Measurements from ENCODE around the gene TRMT2A. TPM values are rescaled to one million over a fixed set of nuclear protein-coding genes. Genes with fewer than 3 reads are reported as not detected.

TRMT2A gene
- total RNA-seq, 2 experiments from 2014 or later: 79.3 to 84.2 TPM

DNA sequence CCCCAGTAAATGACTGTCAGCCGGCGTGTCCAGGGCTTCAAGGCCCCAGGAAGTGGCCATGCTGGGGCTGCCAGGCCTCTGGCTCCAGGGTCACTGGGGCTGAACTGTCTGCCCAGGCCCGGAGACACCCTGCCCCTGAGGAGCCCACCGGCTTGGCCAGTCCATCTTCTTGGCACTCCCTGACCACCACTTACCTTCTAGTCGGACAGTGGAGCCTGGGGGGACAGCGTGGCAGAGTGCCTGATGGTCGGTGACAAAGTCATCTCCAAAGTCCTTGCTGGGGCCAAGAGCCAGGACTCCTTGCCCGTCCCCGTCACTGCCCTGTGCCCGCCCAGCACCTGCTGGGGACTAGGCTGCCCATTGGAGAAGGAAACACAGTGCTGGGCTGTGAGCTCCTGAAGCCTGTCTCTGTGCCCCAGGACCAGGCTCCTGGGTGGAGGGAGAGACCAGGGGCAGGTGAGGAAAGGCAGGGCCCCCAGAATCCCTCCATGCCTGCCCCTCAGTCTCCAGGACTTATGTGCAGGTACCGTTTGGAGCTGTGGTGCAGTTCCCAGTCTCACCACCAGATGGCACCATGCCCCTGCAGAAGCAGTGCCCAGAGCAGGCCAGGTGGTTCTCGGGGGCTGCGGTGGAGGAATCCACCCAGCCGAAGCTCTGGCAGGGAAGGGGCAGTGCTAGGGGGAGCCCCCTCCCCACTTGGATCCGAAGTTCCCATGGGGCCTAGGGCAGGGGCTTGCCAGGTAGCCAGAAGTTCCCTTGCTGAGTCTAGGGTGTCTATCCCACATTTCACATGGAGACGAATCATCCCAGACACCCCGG lies 39.8 kb upstream of the TRMT2A start:
- peak; percentile 75 to 96 (median 86) for DNase-seq
- Histone ChIP-seq H3K36me3 (ENCODE audit: insufficient read depth, low read length) (no peaks in the 10 kb centered on the region), H3K9me3 (ENCODE audit: control insufficient read depth in 1 of 2, insufficient read depth in 1 of 2, low read length in 2 of 2) (peaks cover 0 to 11% of the 10 kb centered on the region in 2 experiments), H3K4me3 (ENCODE audit: low read length) (no peak overlapping the region), H3K27me3 (ENCODE audit: control insufficient read depth in 1 of 2, insufficient read depth in 2 of 2, low read length in 2 of 2) (peaks cover 4 to 6% of the 10 kb centered on the region in 2 experiments), H3K4me1 (ENCODE audit: insufficient read depth, low read length) (peaks cover 21% of the 10 kb centered on the region), H3K27ac (ENCODE audit: low read depth in 1 of 2, low read length in 2 of 2) (no peak overlapping the region)
- ChIA-PET CTCF (interaction anchor here (0.8 to 1.1 kb wide), 7 partner anchors 46 to 585 kb away, joined by 3 to 7 read pairs (median 4); no protein-coding TSS in a partner anchor), POLR2A (interaction anchor here (1.0 kb wide), 1 partner anchor 49 kb away, joined by 3 read pairs; no protein-coding TSS in a partner anchor)
- peaks cover 4% of the 10 kb centered on the region for H3K4me1 Mint-ChIP-seq (ENCODE audit: low read depth)
- ATAC-seq (ENCODE audit: poor library complexity): peak; percentile 95
- H3K27ac Mint-ChIP-seq: no peak overlapping the region
- TF ChIP-seq, protein P1, sequence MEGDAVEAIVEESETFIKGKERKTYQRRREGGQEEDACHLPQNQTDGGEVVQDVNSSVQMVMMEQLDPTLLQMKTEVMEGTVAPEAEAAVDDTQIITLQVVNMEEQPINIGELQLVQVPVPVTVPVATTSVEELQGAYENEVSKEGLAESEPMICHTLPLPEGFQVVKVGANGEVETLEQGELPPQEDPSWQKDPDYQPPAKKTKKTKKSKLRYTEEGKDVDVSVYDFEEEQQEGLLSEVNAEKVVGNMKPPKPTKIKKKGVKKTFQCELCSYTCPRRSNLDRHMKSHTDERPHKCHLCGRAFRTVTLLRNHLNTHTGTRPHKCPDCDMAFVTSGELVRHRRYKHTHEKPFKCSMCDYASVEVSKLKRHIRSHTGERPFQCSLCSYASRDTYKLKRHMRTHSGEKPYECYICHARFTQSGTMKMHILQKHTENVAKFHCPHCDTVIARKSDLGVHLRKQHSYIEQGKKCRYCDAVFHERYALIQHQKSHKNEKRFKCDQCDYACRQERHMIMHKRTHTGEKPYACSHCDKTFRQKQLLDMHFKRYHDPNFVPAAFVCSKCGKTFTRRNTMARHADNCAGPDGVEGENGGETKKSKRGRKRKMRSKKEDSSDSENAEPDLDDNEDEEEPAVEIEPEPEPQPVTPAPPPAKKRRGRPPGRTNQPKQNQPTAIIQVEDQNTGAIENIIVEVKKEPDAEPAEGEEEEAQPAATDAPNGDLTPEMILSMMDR (IDR thresholded peaks at IDR 0.05): peak; percentile 99
- no peaks in the 10 kb centered on the region for H3K9me3 Mint-ChIP-seq
- H3K36me3 Mint-ChIP-seq (ENCODE audit: low read depth): no peaks in the 10 kb centered on the region
- peaks cover 5% of the 10 kb centered on the region for H3K27me3 Mint-ChIP-seq
- no peak overlapping the region for H3K4me3 Mint-ChIP-seq
- intact Hi-C loops (cut with DNase I, micrococcal nuclease): loop anchor here (1.0 to 5.0 kb wide), 3 partner anchors 111 to 585 kb away; partner anchors contain the start of gene RTN4R (in 2 of the 2)

DNA sequence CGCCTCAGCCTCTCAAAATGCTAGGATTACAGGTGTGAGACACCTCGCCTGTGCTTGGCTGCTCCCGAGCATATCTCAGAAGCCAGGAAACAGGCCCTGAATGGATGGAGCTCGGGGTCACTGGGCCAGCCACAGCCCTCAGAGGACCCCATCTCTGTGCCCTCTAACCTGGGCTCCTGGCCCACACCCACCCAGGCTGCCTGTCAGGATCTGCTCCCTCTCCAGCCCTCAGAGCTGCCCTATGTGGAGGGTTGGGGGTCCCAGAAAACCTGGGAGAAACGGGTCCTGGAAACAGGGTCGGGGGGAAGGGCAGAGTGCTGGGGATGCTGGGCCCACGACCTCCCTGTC lies 39.0 kb upstream of the TRMT2A start:
- Mint-ChIP-seq H3K4me3 (no peak overlapping the region), H3K36me3 (ENCODE audit: low read depth) (no peaks in the 10 kb centered on the region), H3K27me3 (peaks cover 5% of the 10 kb centered on the region), H3K27ac (no peak overlapping the region), H3K9me3 (no peaks in the 10 kb centered on the region), H3K4me1 (ENCODE audit: low read depth) (peaks cover 4% of the 10 kb centered on the region)
- intact Hi-C loops (cut with DNase I, micrococcal nuclease): loop anchor here in 1 of 2 experiments (5.0 kb wide), 1 partner anchor 586 kb away; no protein-coding TSS in a partner anchor
- Histone ChIP-seq H3K27me3 (ENCODE audit: control insufficient read depth in 1 of 2, insufficient read depth in 2 of 2, low read length in 2 of 2) (peaks cover 4 to 6% of the 10 kb centered on the region in 2 experiments), H3K36me3 (ENCODE audit: insufficient read depth, low read length) (no peaks in the 10 kb centered on the region), H3K27ac (ENCODE audit: low read depth in 1 of 2, low read length in 2 of 2) (no peak overlapping the region), H3K4me1 (ENCODE audit: insufficient read depth, low read length) (peaks cover 21% of the 10 kb centered on the region), H3K9me3 (ENCODE audit: control insufficient read depth in 1 of 2, insufficient read depth in 1 of 2, low read length in 2 of 2) (peaks cover 0 to 10% of the 10 kb centered on the region in 2 experiments), H3K4me3 (ENCODE audit: low read length) (no peak overlapping the region)
- ChIA-PET POLR2A (no interaction called here), CTCF (no interaction called here)
- ATAC-seq (ENCODE audit: poor library complexity) (no peak), DNase-seq (no peak)
- TF ChIP-seq, protein P1 (IDR thresholded peaks at IDR 0.05): no peak

DNA sequence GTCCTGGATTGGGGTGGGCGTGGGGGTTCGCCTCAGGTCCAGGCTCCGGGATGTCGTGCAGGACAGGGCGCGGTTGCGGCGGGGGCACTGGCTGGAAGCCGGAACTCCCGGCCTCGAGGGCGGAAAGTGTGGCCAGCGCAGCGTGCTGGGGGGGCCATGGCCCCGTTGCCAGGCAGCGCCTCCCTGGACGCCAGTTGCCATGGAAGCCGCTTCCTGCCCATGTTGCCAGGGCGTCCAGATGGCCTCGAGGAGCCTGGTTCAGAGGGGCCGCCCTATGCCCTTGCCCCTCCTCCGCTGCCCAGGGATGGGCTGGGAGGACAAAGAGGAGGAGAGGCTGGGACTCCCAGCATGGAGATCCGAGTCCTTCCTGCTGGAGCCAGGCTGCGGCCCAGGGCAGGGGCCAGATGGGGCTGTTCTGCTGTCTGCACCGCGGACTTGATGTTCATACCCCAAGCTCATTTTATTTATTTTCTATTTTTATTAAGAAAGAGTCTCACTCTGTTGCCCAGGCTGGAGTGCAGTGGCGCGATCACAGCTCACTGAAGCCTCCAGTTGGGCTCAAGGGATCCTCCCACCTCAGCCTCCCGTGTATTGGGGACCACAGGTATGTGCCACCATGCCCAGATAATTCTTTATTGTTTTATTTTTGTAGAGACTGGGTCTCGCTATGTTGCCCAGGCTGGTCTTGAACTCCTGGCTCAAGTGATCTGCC lies 38.5 kb upstream of the TRMT2A start:
- peaks cover 0 to 10% of the 10 kb centered on the region in 2 experiments for H3K9me3 ChIP-seq (ENCODE audit: control insufficient read depth in 1 of 2, insufficient read depth in 1 of 2, low read length in 2 of 2)
- ChIA-PET CTCF (no interaction called here), POLR2A (interaction anchor here (1.3 kb wide), 1 partner anchor 164 kb away, joined by 4 read pairs; the partner anchor contains the start of gene DGCR6L)
- DNase-seq (peak in 4 of 14 experiments; percentile 9 to 45 (median 34)), ATAC-seq (ENCODE audit: poor library complexity) (no peak)
- H3K4me3 ChIP-seq (ENCODE audit: low read length): peak overlapping the region; percentile 7
- Mint-ChIP-seq H3K9me3 (no peaks in the 10 kb centered on the region), H3K4me3 (no peak overlapping the region), H3K36me3 (ENCODE audit: low read depth) (no peaks in the 10 kb centered on the region), H3K4me1 (ENCODE audit: low read depth) (peaks cover 4% of the 10 kb centered on the region), H3K27ac (no peak overlapping the region), H3K27me3 (peaks cover 5% of the 10 kb centered on the region)
- H3K36me3 ChIP-seq (ENCODE audit: insufficient read depth, low read length): no peaks in the 10 kb centered on the region
- H3K27me3 ChIP-seq (ENCODE audit: control insufficient read depth in 1 of 2, insufficient read depth in 2 of 2, low read length in 2 of 2): peaks cover 4 to 6% of the 10 kb centered on the region in 2 experiments
- intact Hi-C loops (cut with DNase I, micrococcal nuclease): loop anchor here in 1 of 2 experiments (5.0 kb wide), 1 partner anchor 587 kb away; no protein-coding TSS in a partner anchor
- TF ChIP-seq, protein P1 (IDR thresholded peaks at IDR 0.05): no peak
- H3K27ac ChIP-seq (ENCODE audit: low read depth in 1 of 2, low read length in 2 of 2): no peak overlapping the region
- peaks cover 21% of the 10 kb centered on the region for H3K4me1 ChIP-seq (ENCODE audit: insufficient read depth, low read length)

All from CD4-positive, alpha-beta T cell (primary cell).